Nephron (organoid): ENCODE data around the gene SESTD1.
A peak's percentile ranks its signal among the peaks of the same experiment; 100 is the strongest.

Experiments
- H3K27ac Mint-ChIP-seq, 3 experiments: 2 replicates each; pipeline ENCODE4 v1.8.0; 2020; ENCODE audit warnings: mixed read lengths in 3 of 3, mild to moderate bottlenecking in 2 of 3, moderate library complexity in 1 of 3
- H3K27me3 Mint-ChIP-seq: 2 replicates; pipeline ENCODE4 v1.8.0; 2021; ENCODE audit warnings: low read depth, mild to moderate bottlenecking, moderate library complexity, mixed read lengths
- H3K36me3 Mint-ChIP-seq: 2 replicates; pipeline ENCODE4 v1.8.0; 2020; ENCODE audit warnings: low read depth, mixed read lengths
- H3K4me1 Mint-ChIP-seq: 2 replicates; pipeline ENCODE4 v1.8.0; 2020; ENCODE audit warnings: mixed read lengths
- H3K4me3 Mint-ChIP-seq, 3 experiments: 2 replicates each; pipeline ENCODE4 v1.8.0; 2020; ENCODE audit warnings: mild to moderate bottlenecking in 3 of 3, mixed read lengths in 3 of 3, moderate library complexity in 2 of 3
- H3K9me3 Mint-ChIP-seq: 2 replicates; pipeline ENCODE4 v1.8.0; 2020; ENCODE audit warnings: mixed read lengths
- CTCF ChIP-seq, 3 experiments: fragments of 200-600 bp; sonication (generic); IDR thresholded peaks; one replicate each; pipeline ENCODE4 v1.5.0; 2021; ENCODE audit warnings: antibody characterized with exemption in 3 of 3; ENCODE audit not compliant: unreplicated experiment in 3 of 3

The SESTD1 gene

GRCh38 chr2:179180242-179180641 lies 84.4 kb downstream of the SESTD1 start:
- H3K4me3 Mint-ChIP-seq: no peak overlapping the region
- TF ChIP-seq CTCF (IDR thresholded peaks at IDR 0.05; ENCODE audit: unreplicated experiment in 3 of 3): no peak

GRCh38 chr2:179179719-179180118 lies 84.9 kb downstream of the SESTD1 start:
- Mint-ChIP-seq H3K27me3 (no peaks in the 10 kb centered on the region), H3K27ac (no peak overlapping the region), H3K4me1 (peaks cover 10% of the 10 kb centered on the region), H3K36me3 (peaks cover 39% of the 10 kb centered on the region), H3K4me3 (no peak overlapping the region), H3K9me3 (no peaks in the 10 kb centered on the region)
- no peak for TF ChIP-seq CTCF (IDR thresholded peaks at IDR 0.05; ENCODE audit: unreplicated experiment in 3 of 3)

More at GRCh38 chr2:179180242-179180641, 84.4 kb downstream of the SESTD1 start:
- no peaks in the 10 kb centered on the region for H3K27me3 Mint-ChIP-seq
- peak overlapping the region; percentile 12 to 68 (median 22) for H3K27ac Mint-ChIP-seq
- no peaks in the 10 kb centered on the region for H3K9me3 Mint-ChIP-seq
- peaks cover 10% of the 10 kb centered on the region for H3K4me1 Mint-ChIP-seq
- peaks cover 39% of the 10 kb centered on the region for H3K36me3 Mint-ChIP-seq

- Mint-ChIP-seq H3K4me1 (peaks cover 10% of the 10 kb centered on the region), H3K4me3 (no peak overlapping the region), H3K36me3 (peaks cover 44% of the 10 kb centered on the region), H3K9me3 (no peaks in the 10 kb centered on the region), H3K27me3 (no peaks in the 10 kb centered on the region), H3K27ac (peak overlapping the region; percentile 11 to 39 (median 20))
- no peak for TF ChIP-seq CTCF (IDR thresholded peaks at IDR 0.05; ENCODE audit: unreplicated experiment in 3 of 3)
Measured at GRCh38 chr2:179177694-179178093, 86.9 kb downstream of the SESTD1 start.

GRCh38 chr2:179174240-179174639 lies 90.4 kb downstream of the SESTD1 start:
- Mint-ChIP-seq H3K9me3 (no peaks in the 10 kb centered on the region), H3K27me3 (no peaks in the 10 kb centered on the region), H3K4me1 (peaks cover 8% of the 10 kb centered on the region), H3K4me3 (no peak overlapping the region), H3K27ac (no peak overlapping the region), H3K36me3 (peaks cover 34% of the 10 kb centered on the region)
- no peak for TF ChIP-seq CTCF (IDR thresholded peaks at IDR 0.05; ENCODE audit: unreplicated experiment in 3 of 3)

- peaks cover 30% of the 10 kb centered on the region for H3K36me3 Mint-ChIP-seq
- H3K9me3 Mint-ChIP-seq: no peaks in the 10 kb centered on the region
- H3K4me3 Mint-ChIP-seq: no peak overlapping the region
- H3K27me3 Mint-ChIP-seq: no peaks in the 10 kb centered on the region
- H3K27ac Mint-ChIP-seq: peak overlapping the region in 1 of 3 experiments; percentile 24
- no peak for TF ChIP-seq CTCF (IDR thresholded peaks at IDR 0.05; ENCODE audit: unreplicated experiment in 3 of 3)
- peaks cover 8% of the 10 kb centered on the region for H3K4me1 Mint-ChIP-seq
Measured at GRCh38 chr2:179172894-179173293, 91.7 kb downstream of the SESTD1 start.

GRCh38 chr2:179171371-179171770 lies 93.3 kb downstream of the SESTD1 start:
- H3K9me3 Mint-ChIP-seq: no peaks in the 10 kb centered on the region
- H3K4me1 Mint-ChIP-seq: peaks cover 3% of the 10 kb centered on the region
- no peak for TF ChIP-seq CTCF (IDR thresholded peaks at IDR 0.05; ENCODE audit: unreplicated experiment in 3 of 3)
- peaks cover 39% of the 10 kb centered on the region for H3K36me3 Mint-ChIP-seq
- H3K4me3 Mint-ChIP-seq: no peak overlapping the region
- no peaks in the 10 kb centered on the region for H3K27me3 Mint-ChIP-seq
- H3K27ac Mint-ChIP-seq: peak overlapping the region in 1 of 3 experiments; percentile 1
